Hepatocyte (in vitro differentiated cells): Measurements from ENCODE around the gene PAPPA2. TPM values are rescaled to one million over a fixed set of nuclear protein-coding genes. Genes with fewer than 3 reads are reported as not detected.

ENCODE experiments used
- DNase-seq: peaks from one replicate; pipeline ENCODE4 v3.0.0-alpha.2; 2016; ENCODE audit warnings: low spot score
- H2AFZ ChIP-seq: fragments of 200-600 bp; sonication (generic); 2 replicates; pipeline ENCODE4 v1.6.0; 2016; ENCODE audit warnings: antibody characterized with exemption, mild to moderate bottlenecking
- H3K27ac ChIP-seq: fragments of 200-600 bp; sonication (generic); 2 replicates; pipeline ENCODE4 v1.5.1; 2016; ENCODE audit warnings: mild to moderate bottlenecking
- H3K27me3 ChIP-seq: fragments of 200-600 bp; sonication (generic); 2 replicates; pipeline ENCODE4 v1.6.1; 2016
- H3K36me3 ChIP-seq: fragments of 200-600 bp; sonication (generic); replicated peaks from 2 replicates; pipeline ENCODE4 v1.5.1; 2016; ENCODE audit warnings: low read depth; ENCODE audit not compliant: insufficient read depth
- H3K4me1 ChIP-seq: fragments of 200-600 bp; sonication (generic); 2 replicates; pipeline ENCODE4 v1.5.1; 2016; ENCODE audit warnings: mild to moderate bottlenecking, moderate library complexity; ENCODE audit not compliant: insufficient read depth
- H3K4me2 ChIP-seq: fragments of 200-600 bp; sonication (generic); 2 replicates; pipeline ENCODE4 v1.6.0; 2016
- H3K4me3 ChIP-seq: fragments of 200-600 bp; sonication (generic); 2 replicates; pipeline ENCODE4 v1.5.1; 2016; ENCODE audit warnings: mild to moderate bottlenecking
- H3K79me2 ChIP-seq: fragments of 200-600 bp; sonication (generic); 2 replicates; pipeline ENCODE4 v1.6.0; 2017; ENCODE audit warnings: mild to moderate bottlenecking
- H3K9me2 ChIP-seq: fragments of 200-600 bp; sonication (generic); replicated peaks from 2 replicates; pipeline ENCODE4 v1.6.0; 2017; ENCODE audit warnings: mild to moderate bottlenecking; ENCODE audit not compliant: insufficient read depth
- H3K9me3 ChIP-seq: fragments of 200-600 bp; sonication (generic); 2 replicates; pipeline ENCODE4 v1.5.1; 2016; ENCODE audit warnings: low read depth, mild to moderate bottlenecking
- H4K20me1 ChIP-seq: fragments of 200-600 bp; sonication (generic); 2 replicates; pipeline ENCODE4 v1.6.0; 2016; ENCODE audit warnings: mild to moderate bottlenecking; ENCODE audit not compliant: insufficient read depth, poor library complexity, severe bottlenecking
- CTCF ChIP-seq: fragments of 200-600 bp; sonication (generic); IDR thresholded peaks from 2 replicates; pipeline ENCODE4 v1.5.1; 2016; ENCODE audit warnings: antibody characterized with exemption, mild to moderate bottlenecking; ENCODE audit not compliant: poor library complexity
- EZH2 ChIP-seq: fragments of 200-600 bp; sonication (generic); IDR thresholded peaks from 2 replicates; pipeline ENCODE4 v1.6.1; 2016; ENCODE audit warnings: antibody characterized with exemption, mild to moderate bottlenecking, borderline replicate concordance
- EZH2phosphoT487 ChIP-seq: fragments of 200-600 bp; sonication (generic); IDR thresholded peaks from one replicate; pipeline ENCODE4 v1.6.1; 2018; ENCODE audit warnings: antibody characterized with exemption, mild to moderate bottlenecking, low read depth, moderate library complexity; ENCODE audit not compliant: unreplicated experiment, severe bottlenecking
- WGBS: methylation state at CpG from one replicate; pipeline ENCODE4 v1.1.6; 2016; ENCODE audit warnings: low lambda C conversion rate; ENCODE audit errors: missing lambda C conversion rate; 5-methylcytosine and 5-hydroxymethylcytosine counted together
- polyA plus RNA-seq: library from polyadenylated mRNA; unstranded; fragments of >200 nt; fragmentation: Nextera tagmentation; extraction: Ambion mirVana; gene quantifications from 2 replicates; pipeline ENCODE4 v1.2.1, GENCODE V29; 2016
- total RNA-seq: library from RNA; depleted of rRNA; stranded (reverse); fragments of >200 nt; gene quantifications from 2 replicates; pipeline ENCODE4 v1.2.3, GENCODE V29; 2014

PAPPA2 gene
- total and polyA plus RNA-seq, 2 experiments from 2014 or later: 1.9 to 2.6 TPM

GRCh38 chr1:176456795-176457194, 6.2 kb upstream of the PAPPA2 start:
- H3K4me2 ChIP-seq: no peak overlapping the region
- no peak for TF ChIP-seq EZH2phosphoT487
- no peak for TF ChIP-seq EZH2
- TF ChIP-seq CTCF: no peak
- H3K27me3 ChIP-seq: no peaks in the 10 kb centered on the region
- H3K79me2 ChIP-seq: no peaks in the 10 kb centered on the region
- WGBS: 92% methylated on average over 8 of the region's 8 CpGs
- no peaks in the 10 kb centered on the region for H4K20me1 ChIP-seq
- H3K9me2 ChIP-seq: no peaks in the 10 kb centered on the region
- H3K4me3 ChIP-seq: no peak overlapping the region
- H3K27ac ChIP-seq: no peak overlapping the region
- H3K9me3 ChIP-seq: no peaks in the 10 kb centered on the region
- no peaks in the 10 kb centered on the region for H3K36me3 ChIP-seq
- no peak for DNase-seq
- H2AFZ ChIP-seq: no peak overlapping the region
- H3K4me1 ChIP-seq: no peaks in the 10 kb centered on the region

GRCh38 chr1:176460544-176461336, 2.2 kb upstream of the PAPPA2 start:
- Histone ChIP-seq H3K9me2 (no peaks in the 10 kb centered on the region), H2AFZ (no peak overlapping the region), H3K4me1 (no peaks in the 10 kb centered on the region), H3K79me2 (no peaks in the 10 kb centered on the region), H4K20me1 (no peaks in the 10 kb centered on the region), H3K4me2 (no peak overlapping the region), H3K27me3 (no peaks in the 10 kb centered on the region), H3K9me3 (no peaks in the 10 kb centered on the region), H3K4me3 (no peak overlapping the region), H3K36me3 (no peaks in the 10 kb centered on the region), H3K27ac (no peak overlapping the region)
- WGBS: 68% methylated on average over 2 of the region's 2 CpGs
- TF ChIP-seq EZH2: no peak
- TF ChIP-seq CTCF: no peak
- TF ChIP-seq EZH2phosphoT487: no peak
- no peak for DNase-seq

- Histone ChIP-seq H3K4me2 (no peak overlapping the region), H3K4me3 (no peak overlapping the region), H3K9me3 (no peaks in the 10 kb centered on the region), H3K27me3 (no peaks in the 10 kb centered on the region), H3K27ac (no peak overlapping the region), H2AFZ (no peak overlapping the region), H3K36me3 (no peaks in the 10 kb centered on the region), H3K4me1 (no peaks in the 10 kb centered on the region), H3K79me2 (no peaks in the 10 kb centered on the region), H3K9me2 (no peaks in the 10 kb centered on the region), H4K20me1 (no peaks in the 10 kb centered on the region)
- no peak for TF ChIP-seq CTCF
- TF ChIP-seq EZH2: no peak
- no peak for TF ChIP-seq EZH2phosphoT487
- no peak for DNase-seq
- WGBS: 66% methylated on average over 1 of the region's 1 CpG
Observed at GRCh38 chr1:176461576-176461975, 1.4 kb upstream of the PAPPA2 start.
